ENCODE data around the gene ARFIP2. TPM values are rescaled to one million over a fixed set of nuclear protein-coding genes. Genes with fewer than 3 reads are reported as not detected.

The ARFIP2 gene
- total RNA-seq, 4 donors from 2014 or later, result 86.7 to 124 (median 96.2) TPM

- intact Hi-C loops (cut with DNase I), result no loop called here
- Histone ChIP-seq H3K9me3 (no peaks in the 10 kb centered on the region), H3K27me3 (no peaks in the 10 kb centered on the region), H3K4me1 (no peaks in the 10 kb centered on the region), H3K36me3 (no peaks in the 10 kb centered on the region), H3K4me3 (replicated peaks in 1 of 3) (no peak overlapping the region), H3K27ac (no peak overlapping the region)
- 85 to 86% methylated on average over 3 of the region's 3 CpGs for WGBS, 2 donors
- TF ChIP-seq CTCF (IDR thresholded peaks at IDR 0.05), result no peak
- no peak for TF ChIP-seq POLR2A (IDR thresholded peaks at IDR 0.05)
- DNase-seq, result no peak
Measured at GRCh38 chr11:6504166-6504565, 23.0 kb upstream of the ARFIP2 start.

- intact Hi-C loops (cut with DNase I), result no loop called here
- WGBS, 2 donors, result 98% methylated on average over 3 of the region's 3 CpGs
- Histone ChIP-seq H3K4me1 (no peaks in the 10 kb centered on the region), H3K9me3 (no peaks in the 10 kb centered on the region), H3K36me3 (no peaks in the 10 kb centered on the region), H3K27ac (no peak overlapping the region), H3K27me3 (no peaks in the 10 kb centered on the region), H3K4me3 (replicated peaks in 1 of 3) (no peak overlapping the region)
- DNase-seq, result no peak
- TF ChIP-seq POLR2A (IDR thresholded peaks at IDR 0.05) (no peak), CTCF (IDR thresholded peaks at IDR 0.05) (no peak)
Measured at GRCh38 chr11:6502382-6502781, 21.3 kb upstream of the ARFIP2 start.

- no peaks in the 10 kb centered on the region for H3K9me3 ChIP-seq
- no peak for DNase-seq
- H3K4me3 ChIP-seq (replicated peaks in 1 of 3), result no peak overlapping the region
- H3K27ac ChIP-seq, result no peak overlapping the region
- no peak for TF ChIP-seq CTCF (IDR thresholded peaks at IDR 0.05)
- no peak for TF ChIP-seq POLR2A (IDR thresholded peaks at IDR 0.05)
- H3K4me1 ChIP-seq, result no peaks in the 10 kb centered on the region
- intact Hi-C loops (cut with DNase I), result loop anchor here (10.0 kb wide), 1 partner anchor 104 kb away; the partner anchor contains the start of gene SMPD1
- no peaks in the 10 kb centered on the region for H3K27me3 ChIP-seq
- WGBS, 2 donors, result 91% methylated on average over 5 of the region's 5 CpGs
- no peaks in the 10 kb centered on the region for H3K36me3 ChIP-seq
Measured at GRCh38 chr11:6498544-6498943, 17.4 kb upstream of the ARFIP2 start.

GRCh38 chr11:6498121-6498520 lies 17.0 kb upstream of the ARFIP2 start:
- no peak overlapping the region for H3K4me3 ChIP-seq (replicated peaks in 1 of 3)
- intact Hi-C loops (cut with DNase I), result loop anchor here (10.0 kb wide), 1 partner anchor 103 kb away; the partner anchor contains the start of gene SMPD1
- 59 to 61% methylated on average over 6 to 7 of the region's 7 CpGs for WGBS, 2 donors
- no peaks in the 10 kb centered on the region for H3K9me3 ChIP-seq
- no peak for DNase-seq
- H3K27ac ChIP-seq, result no peak overlapping the region
- H3K36me3 ChIP-seq, result no peaks in the 10 kb centered on the region
- H3K27me3 ChIP-seq, result no peaks in the 10 kb centered on the region
- TF ChIP-seq POLR2A (IDR thresholded peaks at IDR 0.05), result no peak
- TF ChIP-seq CTCF (IDR thresholded peaks at IDR 0.05), result no peak
- H3K4me1 ChIP-seq, result no peaks in the 10 kb centered on the region

- intact Hi-C loops (cut with DNase I), result loop anchor here (10.0 kb wide), 1 partner anchor 102 kb away; the partner anchor contains the start of gene SMPD1
- whole genome bisulfite sequencing, 2 donors, result 53 to 54% methylated on average over 33 of the region's 33 CpGs
- no peak within 1 kb of the TSS for H3K27ac ChIP-seq
- H3K9me3 ChIP-seq, result no peaks in the 10 kb centered on the region
- H3K27me3 ChIP-seq, result no peaks in the 10 kb centered on the region
- H3K36me3 ChIP-seq, result no peaks in the 10 kb centered on the region
- no peak for DNase-seq
- no peak within 1 kb of the TSS for H3K4me3 ChIP-seq (replicated peaks in 1 of 3)
- TF ChIP-seq CTCF (IDR thresholded peaks at IDR 0.05) (no peak), POLR2A (IDR thresholded peaks at IDR 0.05) (no peak)
- peaks cover 0 to under 1% of the 10 kb centered on the region in 2 donors for H3K4me1 ChIP-seq
Measured at GRCh38 chr11:6497069-6497839, 16.1 kb upstream of the ARFIP2 start, which contains the start of gene DNHD1. Gene DNHD1, plus strand, starts transcription at chr11:6497280. Its CDS starts 936 bp downstream, at chr11:6498216.

All from thyroid gland (tissue), 4 donors.